GM21717 (cell line): ENCODE results near the gene CTNNBIP1.
"Not testable (repeated sequence)": the region's sequence is repeated elsewhere in the genome, so short reads cannot be mapped to it uniquely, and the experiment has no call there.

Experiments used
- ATAC-seq: cut with Tn5 transposase; IDR thresholded peaks from one replicate; pipeline ENCODE4 v1.9.1; 2021; ENCODE audit warnings: mild to moderate bottlenecking, moderate library complexity; ENCODE audit not compliant: unreplicated experiment

The CTNNBIP1 gene, protein sequence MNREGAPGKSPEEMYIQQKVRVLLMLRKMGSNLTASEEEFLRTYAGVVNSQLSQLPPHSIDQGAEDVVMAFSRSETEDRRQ

DNA sequence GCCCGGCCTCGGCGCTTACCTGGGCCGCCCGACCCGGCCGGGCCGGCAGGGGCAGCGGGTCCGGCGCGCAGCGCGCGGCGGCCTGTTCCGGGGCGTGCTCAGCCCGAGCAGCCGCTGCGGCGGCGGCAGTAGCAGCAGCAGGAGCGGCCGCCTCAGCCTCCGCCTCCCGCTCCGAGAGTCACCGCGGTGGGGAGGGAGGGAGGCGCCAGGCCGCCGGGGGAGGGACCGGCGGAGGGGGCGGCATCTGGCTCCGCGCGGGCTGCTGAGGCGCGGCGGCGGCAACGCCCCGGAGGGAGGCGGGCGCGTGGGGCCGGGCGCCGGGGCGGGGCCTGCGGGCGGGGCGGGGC, at the start of gene CTNNBIP1:
CTNNBIP1 (minus strand) TSS at position 194 of the 347 bp plus-strand sequence. CDS start 38,205 bp downstream, outside the sequence.
- ATAC-seq: peak; percentile 68

DNA sequence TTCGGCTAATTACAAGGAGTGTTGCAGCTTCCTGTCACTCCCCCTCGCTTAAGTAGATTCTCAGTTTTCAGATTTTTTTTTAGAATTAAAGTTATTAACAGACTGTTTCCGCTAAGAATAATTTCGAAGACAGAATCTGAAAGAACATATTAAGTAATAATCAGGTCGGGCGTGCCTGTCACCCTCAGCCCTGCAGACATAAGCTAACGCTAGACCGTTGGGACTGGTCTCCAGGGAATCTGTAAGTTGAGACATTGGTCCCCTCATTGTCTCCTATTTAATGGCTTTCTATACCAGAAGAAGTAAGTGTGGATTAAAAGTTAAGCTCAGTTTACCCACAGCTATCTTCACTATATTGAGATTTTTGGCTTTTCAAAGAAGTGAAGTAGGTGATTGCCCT, 47.7 kb upstream of the CTNNBIP1 start:
- no peak for ATAC-seq

DNA sequence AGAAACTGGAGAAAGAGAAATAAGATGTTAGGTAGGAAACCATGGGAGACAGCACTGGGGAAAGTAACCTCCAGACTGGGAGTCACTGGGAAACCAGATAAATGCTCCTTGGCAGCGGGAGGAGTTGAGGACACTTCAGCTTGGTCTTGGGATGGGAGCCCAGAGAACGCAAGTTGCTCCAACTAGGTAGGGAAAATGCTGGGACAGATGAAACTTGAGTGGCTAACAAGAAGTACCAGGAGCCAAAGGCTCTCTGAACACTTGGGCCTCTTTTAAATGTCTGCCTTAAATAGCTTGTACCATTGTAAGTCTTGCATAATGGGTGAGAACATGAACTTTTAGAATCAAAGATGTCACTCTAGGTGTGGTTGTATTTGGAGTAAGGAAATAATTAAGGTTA, 36.2 kb upstream of the CTNNBIP1 start:
- ATAC-seq: no peak

DNA sequence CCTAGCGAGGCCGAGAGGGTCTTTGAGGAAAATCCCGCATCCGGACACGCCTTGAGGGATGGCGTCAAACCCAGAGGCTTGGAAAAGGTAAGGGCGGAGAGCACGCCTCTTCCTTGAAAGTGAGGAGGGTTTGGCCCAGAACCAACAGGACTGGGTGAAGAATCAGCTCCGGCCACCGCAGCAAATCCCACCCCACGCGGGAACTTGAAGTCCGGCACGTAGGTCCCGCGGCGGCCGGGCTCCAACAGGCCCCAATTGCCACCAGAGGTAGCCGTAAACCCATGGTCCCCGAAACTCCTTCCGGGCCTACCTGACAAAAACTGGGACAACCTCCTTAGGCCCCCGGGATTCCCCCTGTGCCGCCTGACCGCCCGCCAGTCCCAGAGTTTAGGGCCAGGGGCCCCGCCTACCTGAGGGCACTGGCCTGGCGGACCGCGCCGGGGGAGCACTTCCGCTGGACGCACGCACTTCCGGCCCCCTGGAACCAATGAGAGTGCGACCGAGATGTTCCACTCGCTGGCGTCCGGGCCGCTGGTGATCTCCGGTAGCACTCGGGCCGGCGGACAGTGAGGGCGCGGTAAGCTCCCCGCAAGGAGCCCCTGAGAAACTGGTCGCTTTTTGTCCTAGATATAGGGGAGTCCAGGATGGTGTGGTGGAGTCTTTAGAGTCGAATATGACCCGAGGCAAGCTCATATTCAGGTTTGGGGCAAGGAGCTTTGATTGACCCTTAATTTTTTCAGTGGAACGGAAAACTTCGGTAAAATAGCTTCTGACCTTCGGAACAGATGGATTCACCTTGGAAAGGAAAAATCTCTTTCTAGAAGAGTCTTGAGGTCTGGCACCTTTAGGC, 33.1 kb upstream of the CTNNBIP1 start, which contains the start of the genes LZIC and NMNAT1:
LZIC (minus strand) TSS at position 453 of the 850 bp plus-strand sequence. CDS start 6,772 bp downstream, outside the sequence.
NMNAT1 (plus strand) TSS at position 537 of the 850 bp plus-strand sequence. CDS start 28,599 bp downstream, outside the sequence.
- peak; percentile 86 for ATAC-seq

DNA sequence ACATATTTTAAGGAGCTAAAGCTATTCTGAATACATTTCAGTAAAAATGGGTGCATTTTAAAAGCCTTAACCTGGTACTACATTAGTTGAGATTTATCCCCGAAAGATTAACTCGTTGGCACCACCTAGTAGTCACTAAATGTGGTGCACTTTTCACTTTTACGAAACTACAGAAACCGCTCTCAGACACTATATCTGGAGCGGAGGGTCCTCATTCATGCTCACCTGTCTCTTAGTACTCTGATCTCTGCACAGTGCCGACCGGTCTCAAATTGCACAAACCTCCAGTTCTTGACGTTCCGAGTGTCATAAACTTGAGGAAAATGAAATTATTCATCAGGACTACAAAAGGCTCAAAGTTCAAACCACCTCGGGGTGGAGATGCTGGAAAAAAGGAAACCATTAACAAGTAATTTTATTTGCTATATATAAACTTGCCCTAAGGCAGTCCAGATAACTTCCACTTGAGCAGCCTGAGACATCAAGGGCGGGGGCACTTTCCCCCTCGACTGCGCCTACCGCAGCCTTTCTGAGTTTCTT, 32.4 kb upstream of the CTNNBIP1 start:
- ATAC-seq: no peak

DNA sequence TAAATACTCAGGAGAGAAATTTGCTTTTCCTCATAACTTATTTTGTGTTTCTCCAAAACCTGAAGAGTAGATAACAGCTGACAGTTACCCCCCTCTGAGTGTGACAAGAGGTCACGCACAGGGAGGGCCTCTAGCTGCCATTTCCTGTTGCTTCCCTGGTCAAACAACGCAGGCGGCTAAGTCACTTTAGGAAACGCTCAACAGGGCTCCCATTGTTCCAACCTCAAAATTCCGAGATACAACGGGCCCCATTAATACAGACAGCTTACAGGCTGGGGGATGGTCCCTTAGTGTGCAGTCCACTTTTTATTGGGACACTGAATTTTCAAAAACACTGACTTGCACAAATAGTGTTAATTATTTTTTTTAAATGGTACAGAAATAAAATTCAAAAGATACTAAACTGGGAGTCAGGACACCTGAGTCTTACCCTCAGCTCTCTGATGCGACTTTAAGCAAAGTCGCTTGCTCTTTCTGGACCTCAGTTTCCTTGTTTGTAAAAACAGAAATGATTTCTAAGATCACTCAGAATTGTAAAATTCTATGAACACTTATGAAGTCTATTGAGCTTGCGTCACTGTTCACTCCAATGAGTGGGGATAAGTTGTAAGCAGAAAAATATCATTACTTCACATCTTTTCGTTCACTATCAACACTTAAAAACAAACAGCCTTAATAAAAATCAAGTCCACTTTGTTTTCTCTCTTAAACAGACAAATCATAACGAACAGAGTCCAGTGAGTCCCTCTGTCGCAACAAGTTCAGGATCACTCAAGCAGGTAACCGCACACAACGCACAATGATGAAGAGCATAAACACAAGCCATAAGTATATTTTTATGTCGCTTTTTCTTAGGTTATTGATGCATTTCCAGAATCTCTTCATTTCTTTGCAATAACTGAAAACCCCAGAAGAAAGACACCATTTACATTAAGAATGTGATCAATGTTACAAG, 19.6 kb upstream of the CTNNBIP1 start:
- ATAC-seq: no peak

DNA sequence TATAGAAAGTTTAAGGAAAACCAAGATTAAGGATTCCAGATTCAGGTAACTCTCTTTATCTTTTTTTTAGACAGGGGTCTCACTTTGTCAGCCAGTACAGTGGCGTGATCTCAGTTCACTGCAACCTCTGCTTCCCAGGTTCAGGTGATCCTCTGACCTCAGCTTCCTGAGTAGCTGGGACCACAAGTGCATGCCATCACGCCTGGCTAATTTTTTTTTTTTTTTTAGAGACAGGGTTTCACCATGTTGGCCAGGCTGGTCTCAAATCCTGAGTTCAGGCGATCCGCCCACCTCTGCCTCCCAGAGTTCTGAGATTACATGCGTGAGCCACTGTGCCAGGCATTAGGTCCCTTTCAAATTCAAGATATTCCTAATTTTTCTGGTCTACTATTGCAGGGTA, 17.2 kb upstream of the CTNNBIP1 start:
- ATAC-seq: no peak

DNA sequence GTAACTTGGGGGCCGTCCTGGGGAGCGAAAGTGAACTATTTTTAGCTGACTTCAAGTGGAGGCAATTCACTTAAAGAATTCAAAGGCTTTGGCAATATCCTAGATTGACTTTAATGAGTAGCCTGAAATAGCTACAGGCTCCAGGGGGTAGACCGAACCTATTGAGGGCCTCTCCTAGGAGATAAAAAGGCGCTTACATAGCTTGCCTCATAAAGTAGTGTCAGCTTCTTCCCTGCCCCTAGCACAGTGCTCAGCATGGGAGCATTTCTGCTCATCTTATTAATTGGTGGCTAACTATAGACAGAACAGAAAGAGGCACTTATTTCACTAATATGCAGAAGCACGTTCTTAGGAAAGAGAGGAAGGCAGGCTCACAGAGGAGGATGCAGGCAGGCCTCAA, 12.3 kb upstream of the CTNNBIP1 start:
- ATAC-seq: no peak

DNA sequence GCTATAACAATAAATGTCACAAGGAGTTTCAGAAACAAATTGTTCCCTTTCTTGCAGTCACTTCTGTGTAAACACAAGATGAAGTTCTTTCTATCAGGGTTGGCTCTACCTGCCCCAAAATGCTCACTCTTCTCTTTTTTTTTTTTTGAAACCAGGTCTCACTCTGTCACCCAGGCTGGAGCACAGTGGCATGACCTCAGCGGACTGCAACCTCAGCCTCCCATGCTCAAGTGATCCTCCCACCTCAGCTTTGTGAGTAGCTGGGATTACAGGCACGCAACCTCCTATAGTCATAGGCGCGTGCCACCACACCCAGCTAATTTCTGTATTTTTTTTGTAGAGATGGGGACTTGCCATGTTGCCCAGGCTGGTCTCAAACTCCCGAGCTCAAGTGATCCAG, 10.5 kb upstream of the CTNNBIP1 start:
- ATAC-seq: no peak

DNA sequence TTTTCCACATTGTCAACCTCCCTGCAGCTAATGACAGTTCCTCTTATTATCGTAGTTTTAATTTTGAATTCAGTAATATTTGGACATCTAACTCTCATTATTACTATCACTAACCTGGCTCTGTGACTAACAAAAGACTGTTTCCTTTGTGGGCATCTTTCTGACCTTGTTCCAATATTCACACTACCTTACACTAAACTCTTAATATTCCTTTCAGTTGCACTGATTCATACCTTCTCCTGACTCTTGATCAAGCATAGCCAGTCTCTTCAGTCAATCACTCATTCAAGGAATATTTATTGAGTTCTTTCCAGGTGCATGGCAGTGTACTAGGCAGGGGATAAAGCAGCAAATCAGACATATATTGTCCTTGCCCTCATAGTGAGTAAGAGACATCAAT, 7.8 kb upstream of the CTNNBIP1 start:
- no peak for ATAC-seq

DNA sequence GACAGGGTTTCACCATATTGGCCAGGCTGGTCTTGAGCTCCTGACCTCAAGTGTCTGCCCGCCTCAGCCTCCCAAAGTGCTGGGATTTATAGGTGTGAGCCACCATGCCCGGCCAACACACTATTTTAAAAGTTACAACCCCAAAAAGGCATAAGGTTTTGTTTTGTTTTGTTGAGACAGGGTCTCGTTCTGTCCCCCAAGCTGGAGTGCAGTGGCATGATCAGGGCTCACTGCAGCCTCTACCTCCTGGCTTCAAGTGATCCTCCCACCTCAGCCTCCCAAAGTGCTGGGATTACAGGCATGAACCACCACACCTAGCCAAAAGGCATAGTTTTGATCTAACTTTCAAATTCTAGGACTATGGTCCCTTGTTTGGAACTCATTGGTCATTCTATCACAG, 7.4 kb upstream of the CTNNBIP1 start:
- ATAC-seq: not testable (repeated sequence)

DNA sequence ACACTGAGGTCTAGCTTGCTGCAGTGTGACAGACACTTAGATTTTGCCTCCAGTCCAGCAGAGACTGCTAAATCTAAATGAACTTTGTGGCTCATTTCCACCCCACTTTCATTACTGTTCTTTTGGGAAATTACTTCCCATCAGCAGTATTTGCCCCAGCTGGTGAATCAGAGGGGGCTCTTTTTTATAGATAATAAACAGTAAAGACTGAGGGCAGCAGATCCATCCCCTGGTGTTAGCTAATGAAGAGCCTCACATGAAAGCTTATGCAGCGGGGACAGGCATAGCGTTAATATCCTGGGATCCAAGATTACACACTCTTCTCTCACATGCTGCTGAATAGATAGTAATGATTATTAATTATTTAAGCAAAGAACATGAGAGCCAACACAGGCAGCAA, 6.4 kb upstream of the CTNNBIP1 start:
- ATAC-seq: no peak

DNA sequence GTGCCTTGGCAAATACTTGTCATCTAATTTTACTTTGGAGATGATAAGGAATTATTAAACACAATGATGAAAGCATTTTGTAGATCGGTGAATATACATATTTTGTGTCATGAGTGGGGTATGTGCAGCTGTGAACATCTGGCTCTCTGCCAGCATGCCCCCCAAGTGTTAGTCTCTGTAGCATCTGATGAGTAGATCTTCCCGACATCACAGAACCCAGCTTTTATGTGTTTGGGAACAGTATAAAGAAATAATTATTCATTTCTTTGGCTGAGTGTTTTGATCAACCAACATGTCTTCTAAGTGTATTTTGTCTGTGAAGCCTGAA, 4.5 kb upstream of the CTNNBIP1 start:
- ATAC-seq: no peak

DNA sequence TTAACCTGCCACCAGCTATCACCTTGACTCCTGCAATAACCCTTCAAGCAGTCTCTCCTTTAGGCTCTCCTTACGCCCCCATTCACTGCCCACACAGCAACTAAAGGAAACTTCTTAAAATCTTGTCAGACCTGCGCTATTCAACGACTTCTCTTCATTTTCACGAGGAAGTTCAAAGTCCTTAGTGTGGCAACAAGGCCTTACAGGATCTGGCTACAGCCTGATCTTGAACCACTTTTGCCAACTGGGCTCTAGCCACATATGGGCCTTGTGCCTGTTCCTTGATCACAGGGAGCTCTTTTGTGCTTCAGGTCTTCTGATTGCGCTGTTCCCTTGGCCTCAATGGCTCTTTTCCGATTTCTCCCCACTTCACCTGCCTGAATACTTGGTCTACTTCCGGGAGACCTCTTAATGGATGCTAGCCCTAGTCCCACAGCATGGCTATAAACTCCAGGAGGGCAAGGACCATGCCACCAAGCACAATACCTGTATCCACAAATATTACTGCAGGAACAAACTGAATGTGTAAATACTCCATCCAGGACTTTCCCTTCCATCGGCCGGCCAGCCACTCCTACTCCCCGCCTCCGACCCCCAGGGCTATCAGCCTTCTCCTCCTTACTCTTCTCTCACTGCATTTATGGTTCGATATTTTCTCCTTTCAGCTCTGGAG, 2.3 kb upstream of the CTNNBIP1 start:
- no peak for ATAC-seq

DNA sequence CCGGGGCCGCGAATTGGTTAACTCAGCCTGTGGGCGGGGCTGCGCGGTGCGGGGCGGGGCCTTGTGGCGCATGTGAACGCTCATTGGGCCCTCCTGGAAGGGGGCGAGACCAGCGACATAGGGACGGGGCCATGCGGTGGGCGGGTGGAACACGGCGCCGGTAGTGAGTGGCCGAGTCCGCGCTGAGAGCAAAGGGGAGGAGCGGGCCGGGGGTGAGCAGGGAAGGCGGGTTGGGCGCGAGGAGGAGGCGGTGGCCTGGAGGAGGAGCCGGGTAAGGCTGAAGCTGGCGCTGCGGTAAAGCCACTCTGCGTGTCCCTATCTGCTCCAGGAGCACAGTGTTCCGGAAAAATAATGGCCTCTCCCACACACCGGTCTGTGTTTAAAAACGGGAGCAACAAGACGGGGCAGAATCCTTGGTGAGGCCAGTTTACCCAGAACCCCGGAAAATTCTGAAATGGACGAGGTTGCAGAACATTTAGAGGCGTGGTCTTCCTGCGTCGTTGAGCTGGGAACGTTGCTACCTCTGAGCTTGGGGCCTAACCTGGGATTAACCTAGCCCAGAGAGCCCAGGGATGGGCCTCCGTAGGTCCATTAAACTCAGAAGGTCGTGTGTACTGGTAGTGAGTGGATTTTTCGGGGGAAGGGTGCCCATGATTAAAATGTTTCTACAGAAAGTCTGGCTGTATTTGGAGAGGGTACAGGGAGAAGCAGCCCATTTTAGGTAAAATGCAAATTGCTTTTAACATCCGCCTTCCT, 532 bp upstream of the CTNNBIP1 start:
- ATAC-seq: peak; percentile 95

DNA sequence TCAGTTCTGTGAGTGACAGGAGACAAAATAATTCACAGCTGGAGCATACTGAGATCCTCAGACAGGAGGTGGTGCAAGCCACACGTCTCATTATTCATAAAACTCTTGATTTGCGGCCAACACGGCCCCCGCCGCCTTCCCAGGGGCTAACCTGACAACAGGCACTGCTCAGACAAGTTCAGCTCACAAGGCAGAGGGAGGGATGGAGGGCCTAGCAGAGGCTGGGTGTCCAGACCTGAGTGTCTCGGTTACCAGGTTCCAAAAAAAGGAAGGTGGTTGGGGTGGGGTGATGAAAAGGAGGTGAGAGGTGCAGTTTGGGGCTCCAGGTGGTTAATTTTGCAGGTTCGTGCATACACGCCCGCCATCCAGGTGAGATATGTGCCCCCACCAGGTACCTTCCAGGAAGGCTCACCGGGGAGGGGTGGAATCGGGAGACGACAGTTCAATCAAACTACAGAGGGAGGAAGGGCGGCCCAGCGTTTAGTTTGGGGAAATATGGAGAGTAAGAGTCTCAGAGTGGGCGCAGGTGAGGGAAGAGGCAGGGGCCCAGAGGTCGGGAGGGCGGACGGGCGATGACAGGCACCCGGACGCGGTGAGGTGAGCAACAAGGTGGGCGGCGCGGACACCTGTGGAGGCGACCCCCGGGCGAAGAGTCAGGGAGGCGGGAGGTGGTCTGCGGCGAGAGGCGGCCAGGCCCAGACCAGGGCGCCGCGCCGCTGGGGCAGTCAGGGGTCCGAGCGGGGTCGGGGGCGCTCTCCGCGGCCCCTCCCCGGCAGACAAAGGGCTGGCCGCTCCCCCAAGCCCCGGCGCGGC, 629 bp downstream of the CTNNBIP1 start:
- ATAC-seq: no peak

DNA sequence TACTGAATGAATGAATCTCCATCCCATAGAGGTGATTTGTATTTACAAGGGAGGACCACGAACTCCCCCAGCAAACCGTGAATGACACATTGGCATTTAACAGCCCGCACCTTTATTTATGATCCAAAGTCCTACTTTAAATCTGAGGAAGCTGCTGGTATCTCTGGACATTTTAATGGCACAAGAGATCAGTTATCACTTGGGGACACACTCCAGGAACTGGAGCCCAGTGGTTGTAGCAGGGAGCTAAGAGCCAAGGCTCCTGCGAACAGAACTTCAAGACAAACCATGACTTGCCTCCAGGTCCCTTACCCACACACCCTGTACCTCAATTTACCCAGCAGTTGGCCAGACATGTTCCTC, 1.2 kb downstream of the CTNNBIP1 start:
- no peak for ATAC-seq

DNA sequence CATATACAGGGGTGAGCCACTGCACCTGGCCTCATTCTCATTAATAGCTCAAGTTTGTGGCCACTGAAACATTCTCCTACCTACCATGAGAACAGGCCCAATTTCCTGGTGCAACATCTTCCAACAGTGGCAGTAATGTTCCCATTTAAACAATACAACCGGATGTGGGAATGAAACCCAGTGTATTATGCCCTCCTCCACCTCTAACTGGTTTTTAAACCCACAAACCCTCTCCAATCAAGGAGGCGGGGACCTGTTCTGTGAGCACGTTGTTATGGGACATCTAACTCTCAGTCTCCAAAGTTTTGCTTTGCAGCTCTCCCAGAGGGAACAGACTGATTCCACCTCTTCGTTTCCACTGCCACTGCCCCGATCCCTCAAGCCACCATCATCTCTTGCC, 2.6 kb downstream of the CTNNBIP1 start:
- ATAC-seq: no peak

DNA sequence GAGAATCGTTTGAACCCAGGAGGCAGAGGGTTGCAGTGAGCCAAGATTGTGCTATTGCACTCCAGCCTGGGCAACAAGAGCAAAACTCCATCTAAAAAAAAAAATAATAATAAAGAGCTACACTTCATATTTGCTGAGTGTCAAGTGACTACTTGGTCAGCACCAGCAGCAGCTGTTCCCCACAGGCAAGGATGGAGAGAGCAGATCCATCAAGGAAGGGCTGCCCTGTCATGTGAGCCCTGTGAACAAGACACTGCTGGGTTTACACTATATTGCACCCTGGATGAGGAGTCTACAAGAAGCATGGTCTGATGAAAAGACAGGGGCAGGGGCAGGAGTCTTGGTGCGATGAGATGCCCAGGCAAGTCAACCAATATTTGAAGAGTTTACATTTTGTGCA, 3.6 kb downstream of the CTNNBIP1 start:
- no peak for ATAC-seq
